ENCODE measurements around the gene WWOX. TPM values are rescaled to one million over a fixed set of nuclear protein-coding genes. Genes with fewer than 3 reads are reported as not detected.

The WWOX gene
- total and polyA plus RNA-seq, 2 of the 13 experiments (the other 11 are each of a cell fraction or from before 2014, with no cell fraction given): 9.1 to 37.4 TPM

DNA sequence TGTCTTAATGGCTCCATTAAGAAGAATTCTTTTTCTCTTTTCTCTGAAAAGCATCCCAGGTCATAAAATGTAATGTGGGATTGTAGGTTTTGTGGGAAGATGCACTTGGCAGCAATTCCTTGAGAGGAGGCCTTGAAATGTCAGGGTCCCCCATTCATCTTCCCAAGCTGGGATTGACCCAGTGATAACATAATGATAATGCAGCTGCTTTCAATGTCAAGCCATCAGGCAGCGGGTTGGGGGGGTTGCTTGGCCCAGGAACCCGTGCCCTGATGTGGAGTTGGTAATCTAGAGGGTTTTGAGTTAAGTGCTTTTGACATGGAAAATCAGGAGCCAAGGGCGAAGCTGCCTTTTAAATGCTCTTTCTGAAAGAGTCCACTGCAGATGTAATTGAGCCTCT lies 484.0 kb downstream of the WWOX start:
- Histone ChIP-seq H3K9me3 (ENCODE audit: low read length) (no peaks in the 10 kb centered on the region), H4K20me1 (ENCODE audit: insufficient read depth, low read length) (no peaks in the 10 kb centered on the region), H3K4me2 (ENCODE audit: low read depth, low read length) (no peak overlapping the region), H3K27ac (ENCODE audit: extremely low read length, insufficient read depth, low read length) (no peak overlapping the region), H3K79me2 (ENCODE audit: insufficient read depth, low read length) (no peaks in the 10 kb centered on the region), H3K36me3 (replicated peaks in 1 of 2; ENCODE audit: control insufficient read depth in 1 of 2, insufficient read depth in 2 of 2, low read length in 2 of 2) (no peaks in the 10 kb centered on the region), H3K4me3 (replicated peaks in 1 of 3; ENCODE audit: insufficient read depth in 1 of 3, low read depth in 2 of 3, low read length in 3 of 3) (no peak overlapping the region), H3K9ac (ENCODE audit: insufficient read depth, low read depth, low read length) (no peak overlapping the region), H3K27me3 (ENCODE audit: control insufficient read depth in 1 of 2, insufficient read depth in 2 of 2, low read length in 2 of 2) (no peaks in the 10 kb centered on the region), H2AFZ (ENCODE audit: low read length) (no peak overlapping the region), H3K4me1 (ENCODE audit: insufficient read depth, low read length) (peaks cover 19% of the 10 kb centered on the region)
- TF ChIP-seq TMF1 (CRISPR knock-in tag; IDR thresholded peaks at IDR 0.05; ENCODE audit: low read depth) (no peak), PPARG (CRISPR knock-in tag; conservative IDR thresholded peaks at IDR 0.05) (no peak), SNAI1 (CRISPR knock-in tag; IDR thresholded peaks at IDR 0.05; ENCODE audit: borderline replicate concordance) (no peak), ZNF441 (CRISPR knock-in tag; IDR thresholded peaks at IDR 0.05; ENCODE audit: borderline replicate concordance) (no peak)
- TF ChIP-seq, protein P1, sequence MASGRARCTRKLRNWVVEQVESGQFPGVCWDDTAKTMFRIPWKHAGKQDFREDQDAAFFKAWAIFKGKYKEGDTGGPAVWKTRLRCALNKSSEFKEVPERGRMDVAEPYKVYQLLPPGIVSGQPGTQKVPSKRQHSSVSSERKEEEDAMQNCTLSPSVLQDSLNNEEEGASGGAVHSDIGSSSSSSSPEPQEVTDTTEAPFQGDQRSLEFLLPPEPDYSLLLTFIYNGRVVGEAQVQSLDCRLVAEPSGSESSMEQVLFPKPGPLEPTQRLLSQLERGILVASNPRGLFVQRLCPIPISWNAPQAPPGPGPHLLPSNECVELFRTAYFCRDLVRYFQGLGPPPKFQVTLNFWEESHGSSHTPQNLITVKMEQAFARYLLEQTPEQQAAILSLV (CRISPR knock-in tag; IDR thresholded peaks at IDR 0.05; ENCODE audit: borderline replicate concordance): no peak
- POLR2A ChIA-PET: no interaction called here
- ATAC-seq (no peak), FAIRE-seq (no peak), DNase-seq (ENCODE audit: low spot score) (no peak)
- in situ Hi-C loops (cut with HindIII; ENCODE audit: extremely low pct_ligation_motif_present, low pct_unique_long_range_greater_than_20kb) (no loop called here), intact Hi-C loops (cut with micrococcal nuclease; ENCODE audit: unreplicated experiment) (no loop called here)
- WGBS (ENCODE audit: low lambda C conversion rate): 81% methylated on average over 3 of the region's 3 CpGs
- CTCF ChIA-PET (ENCODE audit: low intra/inter-chr PET ratio, low total read pairs): no interaction called here
- BruUV-seq (replicated peaks): no TSS peak

DNA sequence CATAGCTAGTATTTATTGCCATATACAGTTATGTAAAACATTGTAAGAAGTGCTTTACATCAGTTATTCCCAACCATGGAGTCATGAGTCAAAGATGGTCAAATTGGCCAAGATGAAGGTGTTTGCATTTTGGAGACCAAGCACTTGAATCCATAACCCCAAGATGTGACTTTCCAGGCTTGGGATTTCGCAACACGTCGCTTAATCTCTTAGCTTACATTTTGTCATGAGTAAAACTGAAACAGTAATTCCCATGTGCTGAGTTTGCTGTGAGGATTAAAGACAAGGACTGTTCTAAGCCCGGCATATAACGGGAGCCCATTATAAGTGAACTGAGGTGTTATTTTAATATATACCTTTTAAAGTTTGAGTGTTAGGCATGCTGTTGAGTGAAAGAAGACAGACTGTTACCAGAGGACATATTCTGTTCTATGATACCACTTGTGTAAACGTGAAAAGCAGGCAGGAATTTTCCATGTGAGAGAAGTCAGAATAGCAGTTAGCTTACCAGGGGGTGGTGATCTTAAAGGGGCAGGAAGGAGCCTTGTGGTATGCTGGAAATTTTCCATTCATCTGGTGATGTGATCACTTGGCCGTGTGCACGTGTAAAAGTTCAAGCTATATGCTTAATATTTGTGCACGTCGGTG lies 484.9 kb downstream of the WWOX start:
- H3K4me1 ChIP-seq (ENCODE audit: insufficient read depth, low read length): peaks cover 19% of the 10 kb centered on the region
- FAIRE-seq: no peak
- H3K36me3 ChIP-seq (replicated peaks in 1 of 2; ENCODE audit: control insufficient read depth in 1 of 2, insufficient read depth in 2 of 2, low read length in 2 of 2): no peaks in the 10 kb centered on the region
- H3K4me2 ChIP-seq (ENCODE audit: low read depth, low read length): no peak overlapping the region
- no peaks in the 10 kb centered on the region for H3K27me3 ChIP-seq (ENCODE audit: control insufficient read depth in 1 of 2, insufficient read depth in 2 of 2, low read length in 2 of 2)
- no peak overlapping the region for H3K4me3 ChIP-seq (replicated peaks in 1 of 3; ENCODE audit: insufficient read depth in 1 of 3, low read depth in 2 of 3, low read length in 3 of 3)
- no peaks in the 10 kb centered on the region for H4K20me1 ChIP-seq (ENCODE audit: insufficient read depth, low read length)
- DNase-seq (ENCODE audit: low spot score): no peak
- ATAC-seq: no peak
- H2AFZ ChIP-seq (ENCODE audit: low read length): no peak overlapping the region
- BruUV-seq (replicated peaks): no TSS peak
- H3K9me3 ChIP-seq (ENCODE audit: low read length): no peaks in the 10 kb centered on the region
- CTCF ChIA-PET (ENCODE audit: low intra/inter-chr PET ratio, low total read pairs): no interaction called here
- H3K9ac ChIP-seq (ENCODE audit: insufficient read depth, low read depth, low read length): no peak overlapping the region
- WGBS (ENCODE audit: low lambda C conversion rate): 73% methylated on average over 10 of the region's 10 CpGs
- in situ Hi-C loops (cut with HindIII; ENCODE audit: extremely low pct_ligation_motif_present, low pct_unique_long_range_greater_than_20kb) (no loop called here), intact Hi-C loops (cut with micrococcal nuclease; ENCODE audit: unreplicated experiment) (no loop called here)
- no peaks in the 10 kb centered on the region for H3K79me2 ChIP-seq (ENCODE audit: insufficient read depth, low read length)
- no peak overlapping the region for H3K27ac ChIP-seq (ENCODE audit: extremely low read length, insufficient read depth, low read length)
- POLR2A ChIA-PET: no interaction called here
- no peak for TF ChIP-seq ZFP37 (CRISPR knock-in tag; IDR thresholded peaks at IDR 0.05; ENCODE audit: borderline replicate concordance)
- TF ChIP-seq ATRX (CRISPR knock-in tag; IDR thresholded peaks at IDR 0.05; ENCODE audit: borderline replicate concordance): no peak
- TF ChIP-seq, protein P2, sequence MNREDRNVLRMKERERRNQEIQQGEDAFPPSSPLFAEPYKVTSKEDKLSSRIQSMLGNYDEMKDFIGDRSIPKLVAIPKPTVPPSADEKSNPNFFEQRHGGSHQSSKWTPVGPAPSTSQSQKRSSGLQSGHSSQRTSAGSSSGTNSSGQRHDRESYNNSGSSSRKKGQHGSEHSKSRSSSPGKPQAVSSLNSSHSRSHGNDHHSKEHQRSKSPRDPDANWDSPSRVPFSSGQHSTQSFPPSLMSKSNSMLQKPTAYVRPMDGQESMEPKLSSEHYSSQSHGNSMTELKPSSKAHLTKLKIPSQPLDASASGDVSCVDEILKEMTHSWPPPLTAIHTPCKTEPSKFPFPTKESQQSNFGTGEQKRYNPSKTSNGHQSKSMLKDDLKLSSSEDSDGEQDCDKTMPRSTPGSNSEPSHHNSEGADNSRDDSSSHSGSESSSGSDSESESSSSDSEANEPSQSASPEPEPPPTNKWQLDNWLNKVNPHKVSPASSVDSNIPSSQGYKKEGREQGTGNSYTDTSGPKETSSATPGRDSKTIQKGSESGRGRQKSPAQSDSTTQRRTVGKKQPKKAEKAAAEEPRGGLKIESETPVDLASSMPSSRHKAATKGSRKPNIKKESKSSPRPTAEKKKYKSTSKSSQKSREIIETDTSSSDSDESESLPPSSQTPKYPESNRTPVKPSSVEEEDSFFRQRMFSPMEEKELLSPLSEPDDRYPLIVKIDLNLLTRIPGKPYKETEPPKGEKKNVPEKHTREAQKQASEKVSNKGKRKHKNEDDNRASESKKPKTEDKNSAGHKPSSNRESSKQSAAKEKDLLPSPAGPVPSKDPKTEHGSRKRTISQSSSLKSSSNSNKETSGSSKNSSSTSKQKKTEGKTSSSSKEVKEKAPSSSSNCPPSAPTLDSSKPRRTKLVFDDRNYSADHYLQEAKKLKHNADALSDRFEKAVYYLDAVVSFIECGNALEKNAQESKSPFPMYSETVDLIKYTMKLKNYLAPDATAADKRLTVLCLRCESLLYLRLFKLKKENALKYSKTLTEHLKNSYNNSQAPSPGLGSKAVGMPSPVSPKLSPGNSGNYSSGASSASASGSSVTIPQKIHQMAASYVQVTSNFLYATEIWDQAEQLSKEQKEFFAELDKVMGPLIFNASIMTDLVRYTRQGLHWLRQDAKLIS (CRISPR knock-in tag; IDR thresholded peaks at IDR 0.05): no peak
- TF ChIP-seq ZNF367 (CRISPR knock-in tag; IDR thresholded peaks at IDR 0.05; ENCODE audit: borderline replicate concordance): no peak
